ENCODE results near the gene TPI1.
A peak's percentile ranks its signal among the peaks of the same experiment; 100 is the strongest.

TPI1 gene

GRCh38 chr12:6867413-6868210 lies at the start of gene TPI1:
TPI1 (plus strand) TSS chr12:6867531; CDS start chr12:6867567, 36 bp downstream.
- DNase-seq (ENCODE audit: low spot score) (peak; percentile 73), FAIRE-seq (no peak)

GRCh38 chr12:6817662-6818157 lies 49.6 kb upstream of the TPI1 start:
- DNase-seq (ENCODE audit: low spot score) (no peak), FAIRE-seq (no peak)

- DNase-seq (ENCODE audit: low spot score) (no peak), FAIRE-seq (no peak)
Observed at GRCh38 chr12:6818222-6818621, 49.1 kb upstream of the TPI1 start.

GRCh38 chr12:6818645-6819044 lies 48.7 kb upstream of the TPI1 start:
- FAIRE-seq = no peak
- no peak for DNase-seq (ENCODE audit: low spot score)

- FAIRE-seq = no peak
Observed at GRCh38 chr12:6819106-6820030, 48.0 kb upstream of the TPI1 start.

GRCh38 chr12:6820166-6820565 lies 47.2 kb upstream of the TPI1 start:
- DNase-seq (ENCODE audit: low spot score) (no peak), FAIRE-seq (no peak)

More at GRCh38 chr12:6819106-6820030, 48.0 kb upstream of the TPI1 start:
- no peak for DNase-seq (ENCODE audit: low spot score)

- FAIRE-seq (no peak), DNase-seq (ENCODE audit: low spot score) (no peak)
Observed at GRCh38 chr12:6821591-6822425, 45.5 kb upstream of the TPI1 start, which contains the start of gene GPR162. GPR162 (plus strand) TSS chr12:6821821; CDS start chr12:6823899, 2,078 bp downstream.

- FAIRE-seq (no peak), DNase-seq (ENCODE audit: low spot score) (no peak)
Observed at GRCh38 chr12:6822426-6823135, 44.8 kb upstream of the TPI1 start.

- DNase-seq (ENCODE audit: low spot score) = no peak
- no peak for FAIRE-seq
Observed at GRCh38 chr12:6823182-6824084, 43.9 kb upstream of the TPI1 start.

- FAIRE-seq = no peak
- no peak for DNase-seq (ENCODE audit: low spot score)
Observed at GRCh38 chr12:6824085-6824775, 43.1 kb upstream of the TPI1 start.

- DNase-seq (ENCODE audit: low spot score) (no peak), FAIRE-seq (no peak)
Observed at GRCh38 chr12:6824901-6825381, 42.4 kb upstream of the TPI1 start.

- DNase-seq (ENCODE audit: low spot score) = peak; percentile 61
- FAIRE-seq = no peak
Observed at GRCh38 chr12:6825398-6826124, 41.8 kb upstream of the TPI1 start.

GRCh38 chr12:6826125-6826733 lies 41.1 kb upstream of the TPI1 start:
- DNase-seq (ENCODE audit: low spot score) (no peak), FAIRE-seq (no peak)

GRCh38 chr12:6826734-6827436 lies 40.4 kb upstream of the TPI1 start:
- FAIRE-seq (no peak), DNase-seq (ENCODE audit: low spot score) (no peak)

- DNase-seq (ENCODE audit: low spot score) = peak; percentile 69
Observed at GRCh38 chr12:6827437-6827911, 39.9 kb upstream of the TPI1 start.

GRCh38 chr12:6827982-6828780 lies 39.1 kb upstream of the TPI1 start, which contains the start of gene P3H3:
P3H3 (plus strand) TSS chr12:6828407; CDS start chr12:6828441, 34 bp downstream.
- DNase-seq (ENCODE audit: low spot score) (peak; percentile 53), FAIRE-seq (no peak)

More at GRCh38 chr12:6827437-6827911, 39.9 kb upstream of the TPI1 start:
- FAIRE-seq = no peak
